ENCODE data around the gene PDE12. TPM values are rescaled to one million over a fixed set of nuclear protein-coding genes. Genes with fewer than 3 reads are reported as not detected.
A peak's percentile ranks its signal among the peaks of the same experiment; 100 is the strongest.

PDE12 gene
- total and polyA plus RNA-seq, 2 donors, result 5.7 to 9.5 TPM

DNA sequence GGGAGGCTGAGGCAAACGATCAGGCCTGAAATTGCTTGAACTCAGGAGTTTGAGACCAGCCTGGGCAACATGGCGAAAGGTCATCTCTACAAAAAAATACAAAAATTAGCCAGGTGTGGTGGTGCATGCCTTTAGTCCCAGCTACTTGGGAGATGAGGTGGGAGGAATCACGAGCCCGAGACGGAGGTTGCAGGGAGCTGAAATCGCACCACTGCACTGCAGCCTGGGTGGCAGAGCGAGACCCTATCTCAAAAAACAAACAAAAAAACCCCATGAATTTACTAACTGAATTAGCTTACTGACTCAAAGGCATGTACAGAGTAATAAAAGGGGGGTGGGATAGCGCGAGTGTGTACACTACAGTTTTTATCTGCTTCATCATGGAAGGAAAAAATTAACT lies 21.7 kb downstream of the PDE12 start:
- no peak for DNase-seq (ENCODE audit: low read depth in 6 of 9, low spot score in 9 of 9)
- WGBS, result 98% methylated on average over 9 of the region's 9 CpGs
- H3K36me3 ChIP-seq (ENCODE audit: control insufficient read depth in 2 of 2, insufficient read depth in 2 of 2, low read length in 1 of 2), result peaks cover 24 to 65% of the 10 kb centered on the region in 2 donors
- no peak overlapping the region for H3K4me3 ChIP-seq (ENCODE audit: low read length in 2 of 2)
- H3K4me1 ChIP-seq (ENCODE audit: control insufficient read depth in 2 of 2, insufficient read depth in 2 of 2, low read length in 2 of 2), result no peaks in the 10 kb centered on the region
- no peaks in the 10 kb centered on the region for H3K27me3 ChIP-seq (ENCODE audit: control insufficient read depth in 2 of 2, insufficient read depth in 1 of 2, low read length in 1 of 2)
- H3K9me3 ChIP-seq (ENCODE audit: control insufficient read depth in 2 of 2, insufficient read depth in 1 of 2, low read length in 1 of 2), result no peaks in the 10 kb centered on the region
- no peak overlapping the region for H3K27ac ChIP-seq (ENCODE audit: low read depth in 1 of 2, low read length in 1 of 2)

DNA sequence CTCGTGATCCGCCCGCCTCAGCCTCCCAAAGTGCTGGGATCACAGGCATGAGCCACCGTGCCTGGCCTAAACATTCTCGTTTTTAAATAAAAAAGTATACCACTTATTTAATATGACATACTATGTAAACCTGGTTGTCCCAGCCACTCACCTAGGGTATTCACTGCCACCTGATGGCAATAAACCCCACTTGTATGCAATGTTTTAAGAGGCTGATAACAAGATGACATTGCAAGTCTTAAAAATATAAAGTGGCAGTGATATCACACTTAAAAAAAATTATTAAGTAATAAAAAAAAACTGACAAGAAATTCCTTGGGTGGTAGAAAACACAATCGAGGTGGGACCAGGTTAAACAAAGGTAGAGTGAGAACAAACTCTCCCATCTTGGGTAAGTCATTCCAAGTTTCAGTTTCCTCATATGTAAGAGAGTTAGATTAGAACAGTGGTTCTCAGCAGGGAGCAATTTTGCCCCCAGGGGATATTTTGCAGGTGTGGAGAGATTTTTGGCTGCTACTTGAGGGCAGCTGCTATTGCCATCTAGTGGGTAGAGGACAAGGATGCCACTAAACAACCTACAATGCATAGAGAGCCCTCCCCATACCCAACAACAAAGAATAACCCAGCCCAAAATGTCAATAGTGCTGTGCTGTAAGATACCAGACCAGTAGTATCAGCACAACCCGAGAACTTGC lies 26.5 kb downstream of the PDE12 start:
- Histone ChIP-seq H3K4me1 (ENCODE audit: control insufficient read depth in 2 of 2, insufficient read depth in 2 of 2, low read length in 2 of 2) (no peaks in the 10 kb centered on the region), H3K9me3 (ENCODE audit: control insufficient read depth in 2 of 2, insufficient read depth in 1 of 2, low read length in 1 of 2) (no peaks in the 10 kb centered on the region), H3K36me3 (ENCODE audit: control insufficient read depth in 2 of 2, insufficient read depth in 2 of 2, low read length in 1 of 2) (peaks cover 13 to 47% of the 10 kb centered on the region in 2 donors), H3K27ac (ENCODE audit: low read depth in 1 of 2, low read length in 1 of 2) (no peak overlapping the region), H3K27me3 (ENCODE audit: control insufficient read depth in 2 of 2, insufficient read depth in 1 of 2, low read length in 1 of 2) (no peaks in the 10 kb centered on the region), H3K4me3 (ENCODE audit: low read length in 2 of 2) (no peak overlapping the region)
- WGBS, result 92% methylated on average over 7 of the region's 7 CpGs
- DNase-seq (ENCODE audit: low read depth in 6 of 9, low spot score in 9 of 9), result peak in 2 of 9 donors; percentile 9 to 12

DNA sequence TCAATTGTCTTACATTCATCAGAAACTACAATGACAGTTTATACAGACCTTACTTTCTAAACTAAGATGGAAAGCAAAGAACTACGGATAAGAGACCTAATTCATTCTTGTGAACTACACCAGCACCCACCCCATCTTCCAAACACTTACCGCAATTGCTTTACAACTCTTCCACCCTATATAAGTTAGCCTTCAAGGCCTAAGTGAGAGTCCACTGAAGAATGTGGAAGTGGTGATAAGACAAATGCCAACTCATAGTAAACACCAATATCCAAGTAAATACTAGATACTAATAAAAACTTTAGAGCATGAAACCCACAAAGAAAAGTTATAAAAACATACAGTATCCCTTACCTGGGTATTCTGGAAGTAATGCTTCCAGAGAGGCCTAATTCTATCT lies 27.5 kb downstream of the PDE12 start:
- Histone ChIP-seq H3K4me3 (ENCODE audit: low read length in 2 of 2) (no peak overlapping the region), H3K36me3 (ENCODE audit: control insufficient read depth in 2 of 2, insufficient read depth in 2 of 2, low read length in 1 of 2) (peaks cover 3 to 39% of the 10 kb centered on the region in 2 donors), H3K27me3 (ENCODE audit: control insufficient read depth in 2 of 2, insufficient read depth in 1 of 2, low read length in 1 of 2) (no peaks in the 10 kb centered on the region), H3K4me1 (ENCODE audit: control insufficient read depth in 2 of 2, insufficient read depth in 2 of 2, low read length in 2 of 2) (no peaks in the 10 kb centered on the region), H3K27ac (ENCODE audit: low read depth in 1 of 2, low read length in 1 of 2) (no peak overlapping the region), H3K9me3 (ENCODE audit: control insufficient read depth in 2 of 2, insufficient read depth in 1 of 2, low read length in 1 of 2) (no peaks in the 10 kb centered on the region)
- 99% methylated on average over 2 of the region's 2 CpGs for whole genome bisulfite sequencing
- DNase-seq (ENCODE audit: low read depth in 6 of 9, low spot score in 9 of 9), result no peak

DNA sequence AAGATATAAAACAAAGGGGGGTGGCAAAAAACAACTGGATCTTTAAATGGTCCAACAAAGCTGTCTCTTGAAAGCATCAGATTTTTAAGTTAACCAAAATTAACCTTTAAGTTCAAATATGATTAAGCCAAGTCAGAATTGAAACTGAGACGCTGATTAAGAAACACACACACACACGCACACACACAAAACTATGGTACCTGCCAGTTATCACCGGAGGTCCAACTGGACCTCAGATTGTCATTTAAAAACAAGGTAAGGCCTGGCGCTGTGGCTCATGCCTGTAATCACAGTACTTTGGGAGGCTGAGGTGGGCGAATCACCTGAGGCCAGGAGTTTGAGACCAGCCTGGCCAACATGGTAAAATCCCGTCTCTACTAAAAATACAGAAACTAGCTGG lies 30.7 kb downstream of the PDE12 start:
- Histone ChIP-seq H3K4me1 (ENCODE audit: control insufficient read depth in 2 of 2, insufficient read depth in 2 of 2, low read length in 2 of 2) (no peaks in the 10 kb centered on the region), H3K27me3 (ENCODE audit: control insufficient read depth in 2 of 2, insufficient read depth in 1 of 2, low read length in 1 of 2) (no peaks in the 10 kb centered on the region), H3K36me3 (ENCODE audit: control insufficient read depth in 2 of 2, insufficient read depth in 2 of 2, low read length in 1 of 2) (peaks cover 3 to 23% of the 10 kb centered on the region in 2 donors), H3K9me3 (ENCODE audit: control insufficient read depth in 2 of 2, insufficient read depth in 1 of 2, low read length in 1 of 2) (no peaks in the 10 kb centered on the region), H3K4me3 (ENCODE audit: low read length in 2 of 2) (no peak overlapping the region), H3K27ac (ENCODE audit: low read depth in 1 of 2, low read length in 1 of 2) (no peak overlapping the region)
- 83% methylated on average over 6 of the region's 6 CpGs for WGBS
- DNase-seq (ENCODE audit: low read depth in 6 of 9, low spot score in 9 of 9), result no peak

DNA sequence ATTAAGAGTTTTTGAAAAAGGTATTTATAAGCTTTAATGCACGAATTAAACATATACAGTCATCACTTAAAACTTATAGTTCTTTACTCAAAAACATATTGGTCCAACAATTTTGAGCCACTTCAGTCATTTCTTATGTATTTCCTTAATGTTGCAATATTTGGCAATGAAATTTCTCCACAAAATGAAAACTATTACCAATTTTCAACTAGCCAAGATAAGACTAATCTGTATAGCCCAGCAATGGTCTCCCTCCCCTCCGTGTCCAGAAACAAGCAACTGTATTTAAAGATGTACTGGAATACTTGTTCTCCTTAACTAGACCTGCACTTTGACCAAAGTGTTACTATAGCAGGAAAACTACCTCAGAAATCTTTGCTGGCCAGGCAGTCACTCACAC lies 31.8 kb downstream of the PDE12 start:
- Histone ChIP-seq H3K4me1 (ENCODE audit: control insufficient read depth in 2 of 2, insufficient read depth in 2 of 2, low read length in 2 of 2) (no peaks in the 10 kb centered on the region), H3K36me3 (ENCODE audit: control insufficient read depth in 2 of 2, insufficient read depth in 2 of 2, low read length in 1 of 2) (peaks cover under 1 to 23% of the 10 kb centered on the region in 2 donors), H3K4me3 (ENCODE audit: low read length in 2 of 2) (no peak overlapping the region), H3K27me3 (ENCODE audit: control insufficient read depth in 2 of 2, insufficient read depth in 1 of 2, low read length in 1 of 2) (no peaks in the 10 kb centered on the region), H3K9me3 (ENCODE audit: control insufficient read depth in 2 of 2, insufficient read depth in 1 of 2, low read length in 1 of 2) (no peaks in the 10 kb centered on the region), H3K27ac (ENCODE audit: low read depth in 1 of 2, low read length in 1 of 2) (no peak overlapping the region)
- DNase-seq (ENCODE audit: low read depth in 6 of 9, low spot score in 9 of 9), result no peak
- 97% methylated on average over 2 of the region's 2 CpGs for WGBS

DNA sequence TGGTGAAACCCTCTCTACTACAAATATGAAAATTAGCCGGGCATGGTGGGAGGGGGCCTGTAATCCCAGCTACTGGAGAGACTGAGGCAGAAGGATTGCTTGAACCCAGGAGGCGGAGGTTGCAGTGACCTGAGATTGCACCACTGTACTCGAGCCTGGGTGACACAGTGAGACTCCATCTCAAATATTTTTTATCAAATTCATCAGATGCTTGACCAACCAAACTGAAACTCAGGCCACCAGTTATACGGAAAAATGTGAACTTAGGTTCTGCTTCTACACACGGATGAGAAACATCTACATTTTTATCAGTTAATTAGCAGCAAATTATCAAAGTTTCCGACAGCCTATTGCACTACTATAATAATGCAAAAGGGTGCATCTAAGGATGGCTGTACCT lies 36.2 kb downstream of the PDE12 start:
- 78% methylated on average over 6 of the region's 6 CpGs for WGBS
- no peak overlapping the region for H3K4me3 ChIP-seq (ENCODE audit: low read length in 2 of 2)
- DNase-seq (ENCODE audit: low read depth in 6 of 9, low spot score in 9 of 9), result no peak
- peaks cover 0 to 4% of the 10 kb centered on the region in 2 donors for H3K9me3 ChIP-seq (ENCODE audit: control insufficient read depth in 2 of 2, insufficient read depth in 1 of 2, low read length in 1 of 2)
- no peaks in the 10 kb centered on the region for H3K27me3 ChIP-seq (ENCODE audit: control insufficient read depth in 2 of 2, insufficient read depth in 1 of 2, low read length in 1 of 2)
- no peak overlapping the region for H3K27ac ChIP-seq (ENCODE audit: low read depth in 1 of 2, low read length in 1 of 2)
- peaks cover 0 to 9% of the 10 kb centered on the region in 2 donors for H3K36me3 ChIP-seq (ENCODE audit: control insufficient read depth in 2 of 2, insufficient read depth in 2 of 2, low read length in 1 of 2)
- peaks cover 2 to 9% of the 10 kb centered on the region in 2 donors for H3K4me1 ChIP-seq (ENCODE audit: control insufficient read depth in 2 of 2, insufficient read depth in 2 of 2, low read length in 2 of 2)

DNA sequence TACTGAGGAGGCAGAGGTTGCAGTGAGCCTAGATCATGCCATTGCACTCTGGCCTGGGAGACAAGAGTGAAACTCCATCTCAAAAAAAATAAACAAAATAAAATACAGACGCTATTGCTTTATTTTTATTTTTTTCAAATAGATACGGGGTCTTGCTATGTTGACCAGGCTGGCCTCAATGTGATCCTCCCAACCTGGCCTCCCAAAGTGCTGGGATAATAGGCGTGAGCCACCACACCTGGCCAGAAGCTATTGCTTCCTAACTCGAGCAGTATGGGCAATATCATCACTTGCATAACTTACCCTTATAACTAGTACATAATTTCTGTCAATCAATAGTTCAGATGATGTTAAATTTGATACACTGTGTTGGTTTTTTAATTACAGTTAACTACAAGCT lies 38.1 kb downstream of the PDE12 start:
- Histone ChIP-seq H3K36me3 (ENCODE audit: control insufficient read depth in 2 of 2, insufficient read depth in 2 of 2, low read length in 1 of 2) (peaks cover 0 to 9% of the 10 kb centered on the region in 2 donors), H3K27ac (ENCODE audit: low read depth in 1 of 2, low read length in 1 of 2) (no peak overlapping the region), H3K27me3 (ENCODE audit: control insufficient read depth in 2 of 2, insufficient read depth in 1 of 2, low read length in 1 of 2) (no peaks in the 10 kb centered on the region), H3K9me3 (ENCODE audit: control insufficient read depth in 2 of 2, insufficient read depth in 1 of 2, low read length in 1 of 2) (peaks cover 0 to 4% of the 10 kb centered on the region in 2 donors), H3K4me1 (ENCODE audit: control insufficient read depth in 2 of 2, insufficient read depth in 2 of 2, low read length in 2 of 2) (peaks cover 9 to 14% of the 10 kb centered on the region in 2 donors), H3K4me3 (ENCODE audit: low read length in 2 of 2) (no peak overlapping the region)
- no peak for DNase-seq (ENCODE audit: low read depth in 6 of 9, low spot score in 9 of 9)
- 96% methylated on average over 4 of the region's 4 CpGs for whole genome bisulfite sequencing

DNA sequence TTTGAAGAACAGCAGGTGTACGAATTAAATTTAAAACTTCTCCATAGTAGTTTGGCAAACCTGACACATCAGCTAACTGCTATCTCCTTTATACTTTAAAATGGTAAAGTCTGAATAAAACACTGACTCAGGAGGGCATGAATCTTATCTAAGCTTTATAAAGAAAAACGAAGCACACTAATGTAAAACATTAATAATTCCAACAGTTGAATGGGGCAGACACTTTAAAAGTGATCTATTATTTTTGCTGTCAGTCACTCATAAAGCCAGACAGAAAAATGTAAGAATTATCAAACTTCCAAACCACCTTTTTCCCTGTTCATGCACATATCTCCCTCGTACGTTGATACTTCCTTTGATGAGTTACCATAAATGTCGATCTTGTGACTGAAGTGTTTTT lies 38.5 kb downstream of the PDE12 start:
- no peak for DNase-seq (ENCODE audit: low read depth in 6 of 9, low spot score in 9 of 9)
- H3K27ac ChIP-seq (ENCODE audit: low read depth in 1 of 2, low read length in 1 of 2), result no peak overlapping the region
- peaks cover 0 to 9% of the 10 kb centered on the region in 2 donors for H3K36me3 ChIP-seq (ENCODE audit: control insufficient read depth in 2 of 2, insufficient read depth in 2 of 2, low read length in 1 of 2)
- H3K27me3 ChIP-seq (ENCODE audit: control insufficient read depth in 2 of 2, insufficient read depth in 1 of 2, low read length in 1 of 2), result no peaks in the 10 kb centered on the region
- peaks cover 9 to 15% of the 10 kb centered on the region in 2 donors for H3K4me1 ChIP-seq (ENCODE audit: control insufficient read depth in 2 of 2, insufficient read depth in 2 of 2, low read length in 2 of 2)
- no peak overlapping the region for H3K4me3 ChIP-seq (ENCODE audit: low read length in 2 of 2)
- peaks cover 0 to 4% of the 10 kb centered on the region in 2 donors for H3K9me3 ChIP-seq (ENCODE audit: control insufficient read depth in 2 of 2, insufficient read depth in 1 of 2, low read length in 1 of 2)
- WGBS, result 90% methylated on average over 5 of the region's 5 CpGs

DNA sequence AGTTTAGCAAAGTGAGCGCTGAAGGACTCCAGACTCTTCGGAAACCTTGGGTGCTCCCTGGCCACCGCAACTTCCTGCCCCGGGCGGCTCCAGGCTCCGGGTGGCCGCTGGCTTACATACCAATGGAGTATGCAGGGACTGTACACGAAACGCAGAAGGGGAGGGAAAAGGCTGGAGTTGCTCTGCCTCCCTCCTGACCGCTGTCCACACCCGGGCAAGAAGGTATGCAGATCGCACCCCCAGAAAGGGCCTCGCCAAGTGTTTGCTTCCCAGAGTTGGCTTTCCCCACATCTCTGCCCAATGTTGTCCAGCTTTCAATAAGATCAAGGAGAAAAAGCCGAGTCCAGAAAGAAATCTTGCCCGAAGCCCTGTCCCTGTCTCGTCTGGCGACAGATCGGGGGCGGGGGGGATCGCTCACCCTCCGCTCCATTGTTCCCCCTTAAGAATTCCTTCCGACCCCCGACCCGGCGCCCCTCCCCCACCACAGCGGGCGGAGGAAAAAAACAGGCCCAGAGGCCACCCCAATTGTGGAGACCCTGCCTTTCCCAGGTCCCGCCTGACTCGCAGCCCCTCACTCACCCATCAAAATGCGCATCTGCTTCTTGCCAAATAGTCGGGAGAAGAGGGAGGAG lies 40.5 kb downstream of the PDE12 start:
- Histone ChIP-seq H3K27ac (ENCODE audit: low read depth in 1 of 2, low read length in 1 of 2) (peak overlapping the region; percentile 98 to 99), H3K4me3 (ENCODE audit: low read length in 2 of 2) (peak overlapping the region; percentile 85 to 95), H3K27me3 (ENCODE audit: control insufficient read depth in 2 of 2, insufficient read depth in 1 of 2, low read length in 1 of 2) (no peaks in the 10 kb centered on the region), H3K9me3 (ENCODE audit: control insufficient read depth in 2 of 2, insufficient read depth in 1 of 2, low read length in 1 of 2) (peaks cover 0 to 4% of the 10 kb centered on the region in 2 donors), H3K4me1 (ENCODE audit: control insufficient read depth in 2 of 2, insufficient read depth in 2 of 2, low read length in 2 of 2) (peaks cover 9 to 15% of the 10 kb centered on the region in 2 donors), H3K36me3 (ENCODE audit: control insufficient read depth in 2 of 2, insufficient read depth in 2 of 2, low read length in 1 of 2) (peaks cover 0 to 9% of the 10 kb centered on the region in 2 donors)
- WGBS, result under 1% methylated on average over 31 of the region's 31 CpGs
- peak in 5 of 9 donors; percentile 13 to 63 (median 38) for DNase-seq (ENCODE audit: low read depth in 6 of 9, low spot score in 9 of 9)

All from thymus (tissue), 11 donors.